Activated T-cell treated with anti-CD3 and anti-CD28 coated beads, Interleukin-2, amount 50 U/mL, for 48 hours (primary cell): ENCODE data around the gene BTN2A1.
"Not testable (repeated sequence)": the region's sequence is repeated elsewhere in the genome, so short reads cannot be mapped to it uniquely, and the experiment has no call there.

Source experiments
- DNase-seq, 2 experiments: peaks; one replicate each; pipeline ENCODE4 v3.0.0-alpha.2; 2020

Gene BTN2A1

GRCh38 chr6:26497610-26498009 is 39.9 kb downstream of the BTN2A1 start:
- DNase-seq, result no peak

- no peak for DNase-seq
Observed at GRCh38 chr6:26500102-26500501, 42.3 kb downstream of the BTN2A1 start, which contains the start of gene BTN1A1. BTN1A1 (plus strand) TSS chr6:26500303; CDS start chr6:26501287, 984 bp downstream.

- peak; percentile 44 to 56 for DNase-seq
Observed at GRCh38 chr6:26501482-26501986, 43.8 kb downstream of the BTN2A1 start.

DNA sequence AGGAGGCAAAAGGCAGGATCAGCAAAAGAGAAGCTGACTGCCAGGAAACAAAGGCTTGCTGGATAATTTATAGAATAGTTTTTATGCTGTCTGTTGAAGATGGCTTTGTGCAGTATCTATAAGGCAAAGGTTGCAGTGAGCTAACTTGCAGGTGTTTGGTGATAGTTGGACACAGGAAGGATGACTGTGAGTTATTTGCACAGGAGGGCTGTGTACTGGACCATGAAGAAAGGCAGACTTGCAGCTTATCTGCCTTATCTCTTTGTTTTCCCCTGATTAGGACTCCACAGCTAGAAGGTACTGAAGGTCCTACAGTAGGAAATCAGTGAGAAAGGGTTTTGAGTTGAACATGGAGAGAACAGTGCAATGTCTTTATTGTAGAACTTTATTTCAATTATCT is 44.4 kb downstream of the BTN2A1 start:
- DNase-seq, result no peak

DNA sequence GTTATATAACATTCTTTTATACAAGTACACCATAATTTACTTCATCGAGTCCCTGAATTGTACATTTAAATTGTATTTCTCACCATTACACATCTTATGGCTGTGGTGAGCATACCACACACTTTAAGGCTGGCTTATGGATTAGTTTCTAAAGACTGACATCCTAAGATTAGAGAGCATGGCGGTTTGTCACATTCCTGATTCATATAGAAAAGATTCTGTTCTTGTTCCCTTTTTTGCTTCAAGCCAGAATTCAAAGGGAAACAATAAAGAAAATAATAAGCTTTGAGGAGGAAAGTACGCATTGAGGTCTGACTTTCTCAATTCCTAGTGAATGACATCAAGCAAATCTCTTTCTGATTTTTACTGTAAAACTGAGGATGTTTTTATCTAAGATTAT is 44.9 kb downstream of the BTN2A1 start:
- DNase-seq, result no peak

- no peak for DNase-seq
Observed at GRCh38 chr6:26507658-26508057, 49.9 kb downstream of the BTN2A1 start.

DNA sequence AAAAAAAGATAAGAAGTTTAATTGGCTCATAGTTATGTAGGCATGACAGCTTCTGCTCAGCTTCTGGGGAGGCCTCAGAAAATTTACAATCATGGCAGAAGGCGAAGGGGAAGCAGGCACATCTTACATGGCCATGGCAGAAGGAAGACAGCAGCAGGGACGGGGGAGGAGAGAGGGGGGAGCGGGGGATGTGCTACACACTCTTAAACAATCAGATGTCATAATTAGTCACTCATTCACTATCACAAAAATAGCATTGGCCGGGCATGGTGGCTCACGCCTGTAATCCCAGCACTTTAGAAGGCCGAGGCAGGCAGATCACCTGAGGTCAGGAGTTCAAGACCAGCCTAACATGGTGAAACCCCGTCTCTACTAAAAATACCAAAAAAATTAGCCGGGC is 53.3 kb downstream of the BTN2A1 start:
- not testable (repeated sequence) for DNase-seq

- no peak for DNase-seq
Observed at GRCh38 chr6:26514984-26515383, 57.2 kb downstream of the BTN2A1 start.

DNA sequence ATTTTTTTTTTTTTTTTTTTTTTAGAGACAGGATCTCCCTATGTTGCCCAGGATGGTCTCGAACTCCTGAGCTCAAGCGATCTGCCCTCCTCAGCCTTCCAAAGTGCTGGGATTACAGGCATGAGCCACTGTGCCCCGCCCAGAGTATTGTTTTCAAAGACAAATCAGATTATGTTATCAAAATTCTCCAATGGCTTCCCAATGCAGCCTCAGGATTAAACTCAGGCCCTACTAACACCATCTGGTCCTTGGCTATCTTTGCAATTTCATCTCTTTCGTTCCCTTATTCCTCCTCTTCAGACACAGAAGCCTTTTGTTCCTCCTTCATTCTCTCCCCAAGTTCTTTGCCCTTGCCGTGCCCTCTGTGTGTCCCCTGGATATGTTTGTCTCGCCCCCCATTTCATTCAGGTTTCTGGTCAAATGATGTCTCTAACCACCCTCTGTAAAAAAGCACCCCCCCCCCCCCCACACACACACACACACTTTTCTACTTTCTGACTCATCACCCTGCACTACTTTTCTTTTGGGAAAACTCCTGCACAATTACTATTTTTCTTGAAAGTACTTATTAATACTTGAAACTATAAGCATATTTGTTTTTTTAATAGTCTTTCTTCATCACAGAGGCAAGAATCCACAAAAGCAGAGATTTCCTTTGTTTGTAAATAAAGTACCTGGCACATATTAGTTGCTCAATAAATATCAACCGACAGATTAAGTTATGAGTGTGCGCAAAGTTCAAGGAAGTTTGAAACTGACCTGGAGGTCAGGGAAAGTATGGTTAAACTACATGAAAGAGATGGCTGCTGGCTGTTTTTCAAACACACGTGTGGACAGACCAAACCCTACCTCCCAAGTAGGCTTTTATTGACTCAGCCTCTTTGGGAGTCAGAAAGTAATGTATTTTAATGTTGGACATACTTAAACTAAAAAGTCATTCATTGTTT is 59.0 kb downstream of the BTN2A1 start:
- DNase-seq, result no peak
